Measurements from ENCODE around the gene BDKRB2. TPM values are rescaled to one million over a fixed set of nuclear protein-coding genes. Genes with fewer than 3 reads are reported as not detected.

BDKRB2 gene
- total and polyA plus RNA-seq, 2 experiments from 2014 or later: 4.4 to 5.9 TPM

- TF ChIP-seq EZH2 (IDR thresholded peaks at IDR 0.05; ENCODE audit: borderline replicate concordance): no peak
- no peak for TF ChIP-seq CTCF (IDR thresholded peaks at IDR 0.05; ENCODE audit: poor library complexity)
- no peak for TF ChIP-seq EZH2phosphoT487 (IDR thresholded peaks at IDR 0.05; ENCODE audit: low read depth, severe bottlenecking, unreplicated experiment)
- Histone ChIP-seq H3K9me2 (replicated peaks; ENCODE audit: insufficient read depth) (no peaks in the 10 kb centered on the region), H3K36me3 (replicated peaks; ENCODE audit: insufficient read depth, low read depth) (no peaks in the 10 kb centered on the region), H3K27ac (no peak overlapping the region), H3K4me2 (no peak overlapping the region), H2AFZ (no peak overlapping the region), H3K9me3 (ENCODE audit: low read depth) (no peaks in the 10 kb centered on the region), H3K27me3 (no peaks in the 10 kb centered on the region), H3K79me2 (no peaks in the 10 kb centered on the region), H3K4me3 (no peak overlapping the region), H4K20me1 (ENCODE audit: insufficient read depth, poor library complexity, severe bottlenecking) (no peaks in the 10 kb centered on the region), H3K4me1 (ENCODE audit: insufficient read depth) (no peaks in the 10 kb centered on the region)
- DNase-seq (ENCODE audit: low spot score): no peak
- 96% methylated on average over 5 of the region's 5 CpGs for WGBS (ENCODE audit: low lambda C conversion rate, missing lambda C conversion rate)
These were observed 20.6 kb downstream of the BDKRB2 start for GRCh38 chr14:96225213-96225612.

- Histone ChIP-seq H3K36me3 (replicated peaks; ENCODE audit: insufficient read depth, low read depth) (no peaks in the 10 kb centered on the region), H3K79me2 (no peaks in the 10 kb centered on the region), H3K27ac (peak overlapping the region; percentile 43), H3K4me2 (no peak overlapping the region), H2AFZ (no peak overlapping the region), H3K4me1 (ENCODE audit: insufficient read depth) (no peaks in the 10 kb centered on the region), H3K27me3 (no peaks in the 10 kb centered on the region), H3K9me3 (ENCODE audit: low read depth) (no peaks in the 10 kb centered on the region), H3K9me2 (replicated peaks; ENCODE audit: insufficient read depth) (no peaks in the 10 kb centered on the region), H4K20me1 (ENCODE audit: insufficient read depth, poor library complexity, severe bottlenecking) (no peaks in the 10 kb centered on the region), H3K4me3 (no peak overlapping the region)
- peak; percentile 61 for DNase-seq (ENCODE audit: low spot score)
- TF ChIP-seq CTCF (IDR thresholded peaks at IDR 0.05; ENCODE audit: poor library complexity) (peak; percentile 32), EZH2 (IDR thresholded peaks at IDR 0.05; ENCODE audit: borderline replicate concordance) (no peak)
- 27% methylated on average over 5 of the region's 5 CpGs for WGBS (ENCODE audit: low lambda C conversion rate, missing lambda C conversion rate)
These were observed 21.1 kb downstream of the BDKRB2 start for GRCh38 chr14:96225745-96226151.

- WGBS (ENCODE audit: low lambda C conversion rate, missing lambda C conversion rate): 97% methylated on average over 7 of the region's 7 CpGs
- no peak overlapping the region for H3K27ac ChIP-seq
- TF ChIP-seq CTCF (IDR thresholded peaks at IDR 0.05; ENCODE audit: poor library complexity): no peak
- no peak for TF ChIP-seq EZH2 (IDR thresholded peaks at IDR 0.05; ENCODE audit: borderline replicate concordance)
- no peak for TF ChIP-seq EZH2phosphoT487 (IDR thresholded peaks at IDR 0.05; ENCODE audit: low read depth, severe bottlenecking, unreplicated experiment)
- no peaks in the 10 kb centered on the region for H4K20me1 ChIP-seq (ENCODE audit: insufficient read depth, poor library complexity, severe bottlenecking)
- no peaks in the 10 kb centered on the region for H3K9me3 ChIP-seq (ENCODE audit: low read depth)
- H3K27me3 ChIP-seq: no peaks in the 10 kb centered on the region
- H3K79me2 ChIP-seq: no peaks in the 10 kb centered on the region
- H3K4me2 ChIP-seq: no peak overlapping the region
- no peak overlapping the region for H3K4me3 ChIP-seq
- no peaks in the 10 kb centered on the region for H3K9me2 ChIP-seq (replicated peaks; ENCODE audit: insufficient read depth)
- no peak overlapping the region for H2AFZ ChIP-seq
- H3K4me1 ChIP-seq (ENCODE audit: insufficient read depth): no peaks in the 10 kb centered on the region
- DNase-seq (ENCODE audit: low spot score): no peak
- H3K36me3 ChIP-seq (replicated peaks; ENCODE audit: insufficient read depth, low read depth): no peaks in the 10 kb centered on the region
These were observed 22.8 kb downstream of the BDKRB2 start for GRCh38 chr14:96227428-96227827.

- Histone ChIP-seq H3K4me2 (no peak overlapping the region), H3K36me3 (replicated peaks; ENCODE audit: insufficient read depth, low read depth) (no peaks in the 10 kb centered on the region), H3K4me1 (ENCODE audit: insufficient read depth) (no peaks in the 10 kb centered on the region), H3K9me2 (replicated peaks; ENCODE audit: insufficient read depth) (no peaks in the 10 kb centered on the region), H2AFZ (no peak overlapping the region), H3K27me3 (no peaks in the 10 kb centered on the region), H4K20me1 (ENCODE audit: insufficient read depth, poor library complexity, severe bottlenecking) (no peaks in the 10 kb centered on the region), H3K27ac (no peak overlapping the region), H3K79me2 (no peaks in the 10 kb centered on the region), H3K4me3 (no peak overlapping the region), H3K9me3 (ENCODE audit: low read depth) (no peaks in the 10 kb centered on the region)
- DNase-seq (ENCODE audit: low spot score): no peak
- no peak for TF ChIP-seq CTCF (IDR thresholded peaks at IDR 0.05; ENCODE audit: poor library complexity)
- no peak for TF ChIP-seq EZH2 (IDR thresholded peaks at IDR 0.05; ENCODE audit: borderline replicate concordance)
- no peak for TF ChIP-seq EZH2phosphoT487 (IDR thresholded peaks at IDR 0.05; ENCODE audit: low read depth, severe bottlenecking, unreplicated experiment)
- WGBS (ENCODE audit: low lambda C conversion rate, missing lambda C conversion rate): 94% methylated on average over 6 of the region's 6 CpGs
These were observed 24.7 kb downstream of the BDKRB2 start for GRCh38 chr14:96229315-96229714.
